Heart left ventricle (tissue), 13 donors: ENCODE data around the gene MXRA7.

Experiments used
- CTCF ChIP-seq, 12 donors: fragments of 200-600 bp; sonication (generic) in 4 of 12; IDR thresholded peaks; one replicate each; pipeline versions ENCODE4 v1.5.0 to v1.8.0; 2018 to 2022; ENCODE audit warnings: antibody characterized with exemption in 12 of 12, mild to moderate bottlenecking in 5 of 12
- POLR2A ChIP-seq, 2 donors: fragments of 450-650 bp; IDR thresholded peaks; one replicate each; pipeline ENCODE4 v1.6.1; 2017; ENCODE audit warnings: antibody characterized with exemption in 2 of 2, mild to moderate bottlenecking in 2 of 2, moderate library complexity in 2 of 2
- donor health status: ischemic (EF 13 %, LVEDD 7.1; RV severe dilation, severe dysfunction).
- donor health status: DM: no; HTN: yes; CAD: no.
- donor health status: DM: no; HTN: no; CAD: no.
- donor health status: ischemic (EF 25% LVEDD 6.9; RV normal size, moderate dysfunction).
- donor health status: ischemic (EF 25% LVEDD 5.7; RV mildly dilated, moderate dysfunction).
- donor health status: ischemic (EF 35%, LVEDD 5.7; RV mildly dilated, moderate dysfunction).
- donor health status: nonischemic (EF 11% LVEDD 7.7; RV severe dilation, severe dysfunction).
- donor health status: DM: yes; HTN: yes; CAD: no.
- donor health status: PGD.
- donor health status: ischemic (EF 29% LVEDD 5.4; RV normal size, mild dysfunction).
- donor health status: nonischemic (EF 23%, LVEDD 6.1; RV moderate dilation, normal function).

- TF ChIP-seq CTCF (IDR thresholded peaks at IDR 0.05) (no peak), POLR2A (IDR thresholded peaks at IDR 0.05) (peak in 1 of 2 donors; percentile 26)
Observed at GRCh38 chr17:76696763-76697701, 13.7 kb downstream of the MXRA7 start.
